GM19351 (cell line): ENCODE results near the gene ZNF800.

ENCODE experiments used
- ATAC-seq: cut with Tn5 transposase; IDR thresholded peaks from one replicate; pipeline ENCODE4 v1.9.1; 2021; ENCODE audit warnings: mild to moderate bottlenecking, moderate library complexity; ENCODE audit not compliant: unreplicated experiment

Gene ZNF800

DNA sequence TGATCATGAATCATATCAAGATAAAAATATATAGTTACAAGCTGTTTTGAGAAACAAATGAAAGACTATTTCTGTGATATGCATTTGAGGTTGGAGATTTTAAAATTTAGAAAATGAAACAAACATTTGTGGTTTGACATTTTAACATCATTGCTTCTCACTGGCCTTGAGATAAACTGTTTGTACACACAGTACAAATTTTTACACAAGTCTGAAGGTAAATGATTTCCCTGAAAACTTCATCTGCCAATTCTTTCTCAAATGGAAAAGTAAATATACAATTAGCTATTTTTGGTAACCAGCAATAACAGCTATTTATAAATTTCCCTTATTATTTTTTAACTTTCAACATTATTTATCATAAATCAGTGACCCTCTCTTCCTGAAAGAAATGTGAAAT, 38.6 kb downstream of the ZNF800 start:
- no peak for ATAC-seq

DNA sequence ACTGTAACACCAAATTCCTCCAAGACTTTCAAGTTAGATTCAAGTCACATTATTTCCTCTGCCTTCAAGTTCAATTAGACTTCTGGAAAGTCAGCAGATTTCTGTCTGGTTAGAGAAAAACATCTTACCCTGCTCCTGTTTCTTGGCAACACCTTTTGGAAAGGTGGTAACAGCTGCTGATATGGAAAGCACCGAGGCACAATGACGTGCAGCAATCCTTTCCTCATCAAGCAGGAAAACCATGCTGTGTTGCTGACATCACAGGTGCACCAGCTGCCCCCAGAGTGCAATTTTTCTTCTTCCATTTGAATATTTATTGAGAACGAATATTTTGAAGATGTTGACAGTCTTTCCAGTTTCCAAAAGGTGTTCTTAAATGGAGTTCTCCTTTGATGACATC, 41.9 kb downstream of the ZNF800 start:
- ATAC-seq, result no peak

DNA sequence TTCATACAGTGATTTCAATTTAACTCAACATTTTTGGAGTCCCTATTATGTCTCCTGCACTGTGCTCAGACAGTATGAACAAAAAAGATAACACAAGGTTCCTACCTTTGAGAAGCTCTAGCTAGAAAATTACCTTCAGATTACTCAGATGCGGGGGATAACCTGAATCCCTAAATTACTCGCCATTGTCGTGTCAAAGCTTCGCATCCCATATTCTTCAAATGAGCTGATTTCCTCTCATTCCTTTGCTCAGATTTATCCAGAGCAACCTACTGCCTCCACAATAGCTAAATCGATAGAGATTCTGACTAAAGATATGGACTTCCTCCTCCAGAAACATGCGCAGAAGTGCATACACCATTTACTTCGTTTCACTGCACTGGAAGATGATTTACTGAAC, 42.6 kb downstream of the ZNF800 start:
- no peak for ATAC-seq

DNA sequence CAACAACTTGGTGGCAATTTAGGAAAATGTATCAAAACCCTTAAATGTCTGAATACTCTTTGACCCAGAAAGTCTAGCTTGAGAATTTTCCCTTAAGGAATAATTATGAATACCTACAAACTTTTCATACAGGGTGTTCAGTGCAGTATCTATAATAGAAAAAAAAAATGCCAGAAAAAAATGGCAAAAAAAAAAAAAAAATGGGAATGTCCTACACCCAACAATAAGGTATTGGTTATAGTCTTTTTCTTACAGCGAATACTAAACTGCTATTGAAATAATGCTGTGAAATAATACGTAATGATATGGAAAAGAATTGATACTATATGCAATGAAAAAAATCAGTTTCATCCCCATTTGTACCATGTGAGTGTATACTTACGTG, 44.3 kb downstream of the ZNF800 start:
- no peak for ATAC-seq

DNA sequence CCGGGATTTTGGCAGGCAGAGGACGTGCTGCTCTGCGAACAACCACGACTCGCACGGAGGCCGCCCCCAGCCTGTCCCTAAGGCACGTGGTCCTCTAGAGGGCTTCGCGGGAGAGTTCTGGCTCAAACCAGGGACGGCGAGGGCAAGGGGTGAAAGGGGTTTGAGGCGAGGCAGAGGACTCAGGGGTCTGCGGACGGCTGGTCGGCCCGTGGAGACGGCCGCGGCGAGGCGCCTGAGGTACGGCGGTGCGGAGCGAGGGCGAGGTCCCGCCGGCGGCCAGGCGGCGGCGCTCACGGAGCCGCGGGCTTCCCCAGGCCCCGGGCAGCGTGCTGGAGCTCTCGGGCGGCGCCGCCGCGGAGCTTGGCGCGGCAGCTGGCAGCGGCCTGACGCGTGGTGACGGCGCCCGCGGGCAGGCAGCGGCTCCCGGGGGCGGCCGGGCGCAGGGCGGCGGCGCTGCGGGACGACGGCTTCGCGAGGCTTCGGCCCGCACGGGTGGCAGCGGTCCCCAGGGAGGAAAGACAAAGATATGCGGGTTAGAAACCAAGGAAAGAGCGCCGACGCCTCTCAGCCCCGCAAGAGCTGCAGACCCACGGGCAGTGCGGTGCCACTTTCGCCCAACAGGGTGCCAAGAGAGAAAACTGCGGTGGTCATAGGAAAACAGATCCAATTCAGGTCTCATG, 44.8 kb downstream of the ZNF800 start:
- peak; percentile 97 for ATAC-seq

DNA sequence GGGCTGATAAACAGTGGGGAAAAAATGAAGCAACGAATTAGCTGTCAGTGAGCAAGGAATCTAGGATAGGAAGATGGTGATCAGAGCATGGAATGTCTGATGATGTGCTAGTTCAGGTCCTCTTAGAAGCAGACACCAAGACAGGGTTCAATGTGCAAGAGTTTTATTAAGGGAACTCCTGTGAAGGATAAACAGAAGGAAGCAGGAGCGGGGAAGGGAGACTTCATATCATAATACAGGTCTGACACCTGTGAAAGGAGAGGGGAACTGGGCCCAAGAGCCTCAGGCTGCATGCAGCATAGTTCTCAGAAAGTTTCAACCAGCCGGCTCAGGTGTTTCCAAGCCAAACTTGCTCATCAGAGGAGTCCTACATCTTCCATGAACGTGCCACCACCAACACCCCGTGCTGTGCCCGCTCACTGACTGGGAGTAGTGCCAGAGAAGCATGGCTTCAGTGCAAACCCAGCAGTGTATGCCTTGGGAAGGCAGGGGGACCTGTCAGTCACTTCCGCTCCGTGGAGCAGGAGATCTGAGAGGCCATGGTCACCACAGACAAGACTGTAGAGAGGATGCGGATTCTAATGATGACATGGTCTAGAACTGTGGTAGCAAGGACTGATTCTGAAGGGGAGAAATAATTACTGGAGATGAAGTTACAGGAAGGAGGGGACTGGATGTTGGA, 45.8 kb downstream of the ZNF800 start:
- ATAC-seq, result no peak

DNA sequence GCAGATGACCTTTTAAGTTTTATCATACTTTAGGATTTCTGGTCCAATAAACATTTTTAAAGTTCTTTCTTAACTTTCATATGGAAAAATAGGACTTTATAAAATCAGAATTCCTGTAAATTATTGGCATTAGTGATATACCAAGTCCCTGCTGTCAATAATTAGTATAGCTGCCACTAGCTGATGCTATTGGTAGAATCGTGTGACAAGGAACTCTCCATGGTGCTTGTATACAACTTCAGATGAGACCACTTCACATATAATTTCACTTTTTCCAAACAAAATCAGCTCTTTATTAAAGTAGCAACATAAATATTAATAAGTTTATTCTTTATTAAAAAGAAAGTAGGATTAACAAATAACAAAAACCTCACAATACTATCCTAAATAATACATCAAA, 49.9 kb downstream of the ZNF800 start:
- ATAC-seq, result no peak

DNA sequence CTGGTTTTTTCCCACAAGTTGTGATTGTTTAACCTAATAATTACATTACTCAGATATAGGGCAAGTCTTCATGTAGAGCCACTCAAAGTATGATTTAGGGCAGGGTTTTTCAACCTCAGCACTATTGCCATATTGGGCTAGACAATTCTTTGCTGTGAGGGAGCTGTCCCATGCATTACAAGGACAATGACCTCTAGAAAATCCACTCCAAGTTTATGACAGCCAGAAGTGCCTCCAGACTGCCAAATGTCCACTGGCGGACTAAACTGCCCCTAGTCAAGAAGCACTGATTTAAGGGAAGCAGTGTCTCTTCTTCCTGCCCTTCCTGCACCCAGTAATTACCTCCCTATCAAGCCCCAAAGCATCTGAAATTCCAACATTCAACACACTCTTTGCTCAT, 54.4 kb downstream of the ZNF800 start:
- no peak for ATAC-seq

DNA sequence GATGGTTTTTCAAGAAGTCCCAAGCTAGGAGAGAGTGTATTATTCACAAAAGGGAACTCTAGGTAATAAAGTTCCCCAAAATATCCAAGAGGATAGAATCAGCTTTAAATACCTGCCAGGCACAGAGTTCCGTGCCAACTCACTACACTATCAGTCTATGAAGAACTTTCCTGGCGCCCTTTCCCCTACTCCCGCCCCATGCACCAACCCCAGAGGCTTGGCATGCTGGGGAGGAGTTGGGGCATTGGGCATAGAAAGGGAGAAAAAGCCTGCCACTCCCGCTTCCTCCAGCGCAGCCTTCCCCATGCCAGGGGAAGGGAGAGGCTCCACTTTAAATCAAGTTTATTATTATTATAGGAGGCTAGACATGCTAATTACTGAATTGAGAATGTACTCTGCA, 54.9 kb downstream of the ZNF800 start:
- no peak for ATAC-seq

DNA sequence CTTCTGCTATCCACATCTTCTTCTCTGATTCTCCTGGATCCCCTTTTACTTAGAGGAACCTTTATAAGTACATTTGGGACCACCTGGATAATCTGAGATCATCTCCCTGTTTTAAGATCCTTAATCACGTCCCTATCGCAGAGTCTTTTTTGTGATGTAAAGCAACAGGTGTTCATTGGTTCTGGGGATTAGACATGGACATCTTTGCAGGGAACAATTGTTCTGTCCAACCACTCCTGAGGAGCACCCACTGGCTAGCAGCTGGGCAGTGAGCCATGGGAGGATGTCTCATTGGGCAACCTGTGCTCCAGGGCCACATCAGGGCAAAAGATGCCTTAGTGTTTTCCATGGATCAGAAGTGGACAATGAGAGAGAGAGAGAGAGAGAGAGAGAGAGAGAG, 56.0 kb downstream of the ZNF800 start:
- no peak for ATAC-seq

DNA sequence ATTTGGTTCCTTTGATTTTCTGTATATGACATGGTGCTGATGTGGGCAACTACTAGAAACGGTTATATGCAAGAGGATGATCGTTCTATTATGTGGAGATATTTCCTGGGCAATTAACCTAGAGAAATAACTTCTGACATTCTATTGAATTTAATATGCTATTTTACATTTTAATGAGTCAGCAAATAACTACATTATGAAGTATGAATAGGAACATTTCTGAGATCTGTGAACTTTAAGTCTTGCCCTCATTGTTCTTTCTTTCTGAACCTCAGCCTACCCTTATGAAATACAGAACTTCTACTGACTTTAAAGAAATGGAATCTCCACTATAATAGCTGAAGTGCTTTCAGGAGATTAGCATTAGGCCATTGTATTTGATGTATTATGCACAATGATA, 59.6 kb downstream of the ZNF800 start:
- ATAC-seq, result no peak

DNA sequence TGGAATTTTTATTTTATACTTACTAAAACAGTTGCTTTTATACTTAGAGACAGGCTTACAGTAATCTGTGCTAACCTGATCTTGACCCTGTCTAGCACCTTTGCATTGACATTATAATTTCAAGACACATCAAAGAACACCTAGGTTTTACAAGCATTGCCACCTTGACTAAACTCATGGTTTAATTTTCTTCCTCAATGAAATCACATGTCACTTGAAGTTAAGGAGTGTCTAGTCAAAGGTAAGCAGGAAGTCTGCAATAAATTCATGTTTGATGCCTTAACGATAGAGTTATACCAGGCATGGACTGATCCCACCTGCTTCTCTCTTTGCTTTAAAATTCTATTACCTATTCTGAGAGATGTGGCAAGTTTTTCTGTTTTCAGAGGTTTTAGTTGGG, 62.4 kb downstream of the ZNF800 start:
- no peak for ATAC-seq

DNA sequence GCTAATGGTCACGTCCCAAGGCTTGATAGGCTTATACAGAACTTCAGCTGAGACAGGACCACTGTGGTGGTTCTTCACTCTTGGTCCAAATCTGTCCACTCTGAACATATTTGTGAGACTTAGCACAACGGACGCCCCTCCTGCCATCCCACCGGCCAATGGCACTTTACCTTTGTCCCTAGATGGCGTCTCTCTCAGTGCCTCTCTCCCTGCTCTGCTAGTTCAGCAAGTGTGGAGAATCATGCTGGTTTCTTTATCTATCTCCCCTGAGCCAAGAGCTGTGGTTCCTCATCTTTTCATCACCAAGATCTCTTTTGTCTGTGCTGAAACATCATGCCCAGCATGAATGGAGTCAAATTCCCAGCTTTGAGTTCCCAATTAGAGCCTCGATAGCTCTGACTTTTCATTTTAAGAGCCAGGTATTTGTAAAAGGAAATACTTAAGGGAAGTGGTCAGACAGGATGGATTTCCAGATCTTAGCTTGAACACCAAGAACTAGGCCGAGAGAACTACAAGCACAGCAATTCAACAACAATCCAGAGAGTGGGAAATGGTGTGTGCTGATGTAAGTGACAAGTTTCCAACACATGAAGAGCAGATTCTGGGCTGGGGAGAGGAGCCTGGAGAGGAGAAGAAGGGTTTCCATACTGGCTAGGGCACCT, 69.5 kb downstream of the ZNF800 start:
- ATAC-seq, result no peak

DNA sequence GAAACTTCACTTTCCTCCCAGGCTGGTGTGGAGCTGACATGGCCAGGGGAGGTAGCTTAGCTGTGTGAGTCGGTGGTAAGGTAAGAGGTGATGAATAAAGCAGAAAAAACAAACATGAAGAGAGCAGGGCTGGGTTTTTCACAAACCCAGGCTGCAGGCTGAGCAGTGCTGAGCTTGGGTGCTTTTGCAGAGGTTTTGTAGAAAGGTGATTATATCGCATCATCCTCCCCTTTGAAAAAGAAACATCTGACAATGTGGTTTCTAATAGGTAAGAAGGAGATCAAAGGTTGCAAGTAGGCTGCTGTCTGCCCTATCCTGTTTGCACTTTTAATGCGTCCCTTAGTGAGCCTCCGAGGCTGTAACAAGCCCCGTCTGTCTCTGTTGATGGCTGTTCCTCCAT, 70.2 kb downstream of the ZNF800 start:
- ATAC-seq, result no peak

DNA sequence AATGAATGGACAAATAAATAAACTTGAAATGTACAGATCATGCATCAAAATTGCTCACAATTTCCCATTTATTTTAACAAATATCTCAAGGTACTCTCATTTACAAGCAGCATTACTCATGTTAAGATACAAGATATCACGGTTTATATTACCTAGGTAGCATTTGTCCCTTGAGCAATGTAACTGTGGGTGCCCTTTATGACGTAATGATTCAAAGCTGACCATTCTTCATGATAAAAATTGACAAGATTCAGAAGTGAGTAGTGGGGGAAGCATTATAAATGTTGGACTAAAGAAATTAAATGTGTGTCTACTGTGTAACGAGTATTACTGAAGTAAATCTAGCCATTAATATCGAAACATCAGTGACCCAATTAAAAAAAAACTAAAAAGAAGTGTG, 71.5 kb downstream of the ZNF800 start:
- no peak for ATAC-seq
